GM18511 (cell line): ENCODE results near the gene P3H4.
"Not testable (repeated sequence)": the region's sequence is repeated elsewhere in the genome, so short reads cannot be mapped to it uniquely, and the experiment has no call there.

ENCODE experiments used
- ATAC-seq: cut with Tn5 transposase; IDR thresholded peaks from one replicate; pipeline ENCODE4 v1.9.1; 2021; ENCODE audit warnings: mild to moderate bottlenecking, moderate library complexity; ENCODE audit not compliant: unreplicated experiment

Gene P3H4

GRCh38 chr17:41794540-41794975, 17.2 kb downstream of the P3H4 start:
- ATAC-seq, result no peak

- ATAC-seq, result no peak
These were observed 17.8 kb downstream of the P3H4 start for GRCh38 chr17:41793784-41794539.

- ATAC-seq, result no peak
These were observed 18.6 kb downstream of the P3H4 start for GRCh38 chr17:41792845-41793783.

- no peak for ATAC-seq
These were observed 24.7 kb downstream of the P3H4 start for GRCh38 chr17:41787021-41787418.

- peak; percentile 77 for ATAC-seq
These were observed 25.3 kb downstream of the P3H4 start, which contains the start of gene JUP for GRCh38 chr17:41786227-41787020. JUP (minus strand) TSS chr17:41786711; CDS start chr17:41771854, 14,857 bp downstream.

- ATAC-seq, result no peak
These were observed 25.9 kb downstream of the P3H4 start for GRCh38 chr17:41785859-41786226.

- ATAC-seq, result no peak
These were observed 26.5 kb downstream of the P3H4 start for GRCh38 chr17:41785091-41785858.

GRCh38 chr17:41784207-41784744, 27.5 kb downstream of the P3H4 start:
- no peak for ATAC-seq

- ATAC-seq, result no peak
These were observed 29.6 kb downstream of the P3H4 start for GRCh38 chr17:41782142-41782541.

GRCh38 chr17:41781404-41782110, 30.2 kb downstream of the P3H4 start:
- no peak for ATAC-seq

GRCh38 chr17:41779954-41780353, 31.8 kb downstream of the P3H4 start:
- ATAC-seq, result no peak

- ATAC-seq, result no peak
These were observed 34.1 kb downstream of the P3H4 start for GRCh38 chr17:41777574-41778188.

GRCh38 chr17:41777157-41777573, 34.6 kb downstream of the P3H4 start:
- no peak for ATAC-seq

- ATAC-seq, result not testable (repeated sequence)
These were observed 35.4 kb downstream of the P3H4 start for GRCh38 chr17:41776262-41776900.

- no peak for ATAC-seq
These were observed 36.1 kb downstream of the P3H4 start for GRCh38 chr17:41775394-41776226.

- no peak for ATAC-seq
These were observed 38.0 kb downstream of the P3H4 start for GRCh38 chr17:41773731-41774193.

GRCh38 chr17:41773190-41773588, 38.6 kb downstream of the P3H4 start:
- no peak for ATAC-seq
